Neural progenitor cell (in vitro differentiated cells): ENCODE measurements around the gene TTPAL. TPM values are rescaled to one million over a fixed set of nuclear protein-coding genes. Genes with fewer than 3 reads are reported as not detected.

Experiments
- DNase-seq: peaks from one replicate; pipeline ENCODE4 v3.0.0-alpha.2; 2016; ENCODE audit warnings: low spot score
- H2AFZ ChIP-seq: fragments of 200-600 bp; sonication (generic); replicated peaks from 2 replicates; pipeline ENCODE4 v1.6.1; 2016; ENCODE audit warnings: antibody characterized with exemption
- H3F3A ChIP-seq: fragments of 200-600 bp; sonication (generic); 2 replicates; pipeline ENCODE4 v1.6.1; 2016; ENCODE audit warnings: antibody characterized with exemption, low read depth
- H3K27ac ChIP-seq: fragments of 200-600 bp; sonication (generic); 2 replicates; pipeline ENCODE4 v1.5.1; 2016; ENCODE audit warnings: mild to moderate bottlenecking
- H3K27me3 ChIP-seq: fragments of 200-600 bp; sonication (generic); 2 replicates; pipeline ENCODE4 v1.6.1; 2016; ENCODE audit warnings: mild to moderate bottlenecking, moderate library complexity
- H3K36me3 ChIP-seq: fragments of 200-600 bp; sonication (generic); 2 replicates; pipeline ENCODE4 v1.5.1; 2016
- H3K4me1 ChIP-seq: fragments of 200-600 bp; sonication (generic); 2 replicates; pipeline ENCODE4 v1.6.1; 2016; ENCODE audit warnings: mixed run types
- H3K4me2 ChIP-seq: fragments of 200-600 bp; sonication (generic); 2 replicates; pipeline ENCODE4 v1.6.1; 2016
- H3K4me3 ChIP-seq: fragments of 200-600 bp; sonication (generic); 2 replicates; pipeline ENCODE4 v1.5.1; 2016
- H3K79me2 ChIP-seq: fragments of 200-600 bp; sonication (generic); 2 replicates; pipeline ENCODE4 v1.6.1; 2016; ENCODE audit warnings: low read depth
- H3K9ac ChIP-seq: fragments of 200-600 bp; sonication (generic); 2 replicates; pipeline ENCODE4 v1.6.1; 2016
- H3K9me3 ChIP-seq: fragments of 200-600 bp; sonication (generic); 2 replicates; pipeline ENCODE4 v1.5.1; 2016; ENCODE audit warnings: low read depth
- H4K20me1 ChIP-seq: fragments of 200-600 bp; sonication (generic); 2 replicates; pipeline ENCODE4 v1.6.1; 2016; ENCODE audit warnings: low read depth
- H3K27ac Mint-ChIP-seq: 3 replicates; pipeline ENCODE4 v1.8.0; 2021; ENCODE audit warnings: mixed read lengths
- H3K27me3 Mint-ChIP-seq: 2 replicates; pipeline ENCODE4 v1.8.0; 2022; ENCODE audit warnings: low read depth, mild to moderate bottlenecking, inconsistent platforms, moderate library complexity, mixed read lengths; ENCODE audit not compliant: insufficient read depth
- H3K36me3 Mint-ChIP-seq: 3 replicates; pipeline ENCODE4 v1.8.0; 2021; ENCODE audit warnings: mixed read lengths
- H3K4me1 Mint-ChIP-seq: 3 replicates; pipeline ENCODE4 v1.8.0; 2021; ENCODE audit warnings: mixed read lengths
- H3K4me3 Mint-ChIP-seq: 3 replicates; pipeline ENCODE4 v1.8.0; 2021; ENCODE audit warnings: mild to moderate bottlenecking, moderate library complexity, mixed read lengths
- H3K9me3 Mint-ChIP-seq: 3 replicates; pipeline ENCODE4 v1.8.0; 2020; ENCODE audit warnings: mixed read lengths
- CTCF ChIP-seq: fragments of 200-600 bp; sonication (generic); IDR thresholded peaks from 2 replicates; pipeline ENCODE4 v1.5.1; 2017; ENCODE audit warnings: antibody characterized with exemption, mild to moderate bottlenecking
- EZH2 ChIP-seq: fragments of 200-600 bp; sonication (generic); IDR thresholded peaks from 2 replicates; pipeline ENCODE4 v1.6.1; 2017; ENCODE audit warnings: antibody characterized with exemption, mild to moderate bottlenecking, moderate library complexity
- EZH2phosphoT487 ChIP-seq: fragments of 200-600 bp; sonication (generic); IDR thresholded peaks from 2 replicates; pipeline ENCODE4 v1.6.1; 2017; ENCODE audit warnings: antibody characterized with exemption
- total RNA-seq: library from RNA; depleted of rRNA; stranded (reverse); fragments of >200 nt; gene quantifications from 2 replicates; pipeline ENCODE4 v1.2.3, GENCODE V29; 2015; ENCODE audit warnings: low replicate concordance

The TTPAL gene
- total RNA-seq, 1 donor from 2014 or later: 7.8 TPM

- H3F3A ChIP-seq: no peaks in the 10 kb centered on the region
- Mint-ChIP-seq H3K4me3 (no peak overlapping the region), H3K4me1 (peaks cover 8% of the 10 kb centered on the region), H3K27ac (no peak overlapping the region), H3K9me3 (no peaks in the 10 kb centered on the region), H3K36me3 (no peaks in the 10 kb centered on the region), H3K27me3 (peaks cover 6% of the 10 kb centered on the region)
- no peak for TF ChIP-seq CTCF
- no peak for TF ChIP-seq EZH2phosphoT487
- no peak for TF ChIP-seq EZH2
- no peak overlapping the region for H3K4me3 ChIP-seq
- no peak overlapping the region for H2AFZ ChIP-seq
- H3K27me3 ChIP-seq: no peaks in the 10 kb centered on the region
- DNase-seq: no peak
- H3K9me3 ChIP-seq: no peaks in the 10 kb centered on the region
- H3K4me1 ChIP-seq: peaks cover 6% of the 10 kb centered on the region
- H3K79me2 ChIP-seq: peaks cover 9% of the 10 kb centered on the region
- H3K27ac ChIP-seq: no peak overlapping the region
- no peaks in the 10 kb centered on the region for H3K36me3 ChIP-seq
- no peak overlapping the region for H3K4me2 ChIP-seq
- no peak overlapping the region for H3K9ac ChIP-seq
- H4K20me1 ChIP-seq: no peaks in the 10 kb centered on the region
Measured at GRCh38 chr20:44527716-44528199, 52.1 kb downstream of the TTPAL start.

- Mint-ChIP-seq H3K27ac (peak overlapping the region; percentile 67), H3K9me3 (no peaks in the 10 kb centered on the region), H3K4me3 (no peak overlapping the region), H3K27me3 (peaks cover 6% of the 10 kb centered on the region), H3K36me3 (no peaks in the 10 kb centered on the region), H3K4me1 (peaks cover 8% of the 10 kb centered on the region)
- Histone ChIP-seq H2AFZ (no peak overlapping the region), H3K27me3 (no peaks in the 10 kb centered on the region), H3K9ac (no peak overlapping the region), H3K36me3 (no peaks in the 10 kb centered on the region), H3K27ac (no peak overlapping the region), H3K4me3 (no peak overlapping the region), H3K4me2 (no peak overlapping the region), H3F3A (no peaks in the 10 kb centered on the region), H3K4me1 (peaks cover 8% of the 10 kb centered on the region), H4K20me1 (no peaks in the 10 kb centered on the region), H3K9me3 (no peaks in the 10 kb centered on the region), H3K79me2 (peaks cover 14% of the 10 kb centered on the region)
- no peak for TF ChIP-seq EZH2
- no peak for DNase-seq
Measured at GRCh38 chr20:44528309-44528708, 52.6 kb downstream of the TTPAL start.

- peak; percentile 18 for DNase-seq
- H3K36me3 Mint-ChIP-seq: no peaks in the 10 kb centered on the region
- Histone ChIP-seq H2AFZ (peak overlapping the region; percentile 90), H3K4me3 (peak overlapping the region; percentile 84), H4K20me1 (no peaks in the 10 kb centered on the region), H3K4me2 (peak overlapping the region; percentile 89), H3K9ac (peak overlapping the region; percentile 61), H3K4me1 (peaks cover 8% of the 10 kb centered on the region), H3K79me2 (peaks cover 36% of the 10 kb centered on the region), H3K9me3 (no peaks in the 10 kb centered on the region), H3K27me3 (no peaks in the 10 kb centered on the region), H3K27ac (no peak overlapping the region), H3K36me3 (no peaks in the 10 kb centered on the region), H3F3A (no peaks in the 10 kb centered on the region)
- no peak for TF ChIP-seq EZH2phosphoT487
- TF ChIP-seq EZH2: no peak
- TF ChIP-seq CTCF: no peak
- H3K27me3 Mint-ChIP-seq: peaks cover 2% of the 10 kb centered on the region
- H3K9me3 Mint-ChIP-seq: no peaks in the 10 kb centered on the region
- peaks cover 5% of the 10 kb centered on the region for H3K4me1 Mint-ChIP-seq
- H3K27ac Mint-ChIP-seq: no peak overlapping the region
- H3K4me3 Mint-ChIP-seq: no peak overlapping the region
Measured at GRCh38 chr20:44532259-44532980, 56.7 kb downstream of the TTPAL start.

- Mint-ChIP-seq H3K27ac (no peak overlapping the region), H3K4me3 (no peak overlapping the region), H3K4me1 (peaks cover 5% of the 10 kb centered on the region), H3K9me3 (no peaks in the 10 kb centered on the region), H3K27me3 (peaks cover 2% of the 10 kb centered on the region), H3K36me3 (no peaks in the 10 kb centered on the region)
- Histone ChIP-seq H3K27me3 (no peaks in the 10 kb centered on the region), H3K4me3 (peak overlapping the region; percentile 84), H3F3A (no peaks in the 10 kb centered on the region), H3K79me2 (peaks cover 39% of the 10 kb centered on the region), H2AFZ (no peak overlapping the region), H3K36me3 (no peaks in the 10 kb centered on the region), H3K27ac (no peak overlapping the region), H3K9ac (no peak overlapping the region), H4K20me1 (no peaks in the 10 kb centered on the region), H3K4me1 (peaks cover 8% of the 10 kb centered on the region), H3K9me3 (no peaks in the 10 kb centered on the region), H3K4me2 (peak overlapping the region; percentile 89)
- no peak for DNase-seq
- TF ChIP-seq EZH2: no peak
- TF ChIP-seq CTCF: no peak
- TF ChIP-seq EZH2phosphoT487: no peak
Measured at GRCh38 chr20:44532981-44533331, 57.3 kb downstream of the TTPAL start.
